HG02981 (cell line): ENCODE results near the gene HAO2.

Source experiments
- ATAC-seq: cut with Tn5 transposase; IDR thresholded peaks from one replicate; pipeline ENCODE4 v1.9.1; 2021; ENCODE audit warnings: mild to moderate bottlenecking, moderate library complexity; ENCODE audit not compliant: unreplicated experiment

The HAO2 gene

GRCh38 chr1:119429687-119430086 is 61.1 kb downstream of the HAO2 start:
- ATAC-seq, result no peak

GRCh38 chr1:119430486-119430885 is 61.9 kb downstream of the HAO2 start:
- ATAC-seq, result no peak

GRCh38 chr1:119431836-119432235 is 63.3 kb downstream of the HAO2 start:
- ATAC-seq, result no peak

DNA sequence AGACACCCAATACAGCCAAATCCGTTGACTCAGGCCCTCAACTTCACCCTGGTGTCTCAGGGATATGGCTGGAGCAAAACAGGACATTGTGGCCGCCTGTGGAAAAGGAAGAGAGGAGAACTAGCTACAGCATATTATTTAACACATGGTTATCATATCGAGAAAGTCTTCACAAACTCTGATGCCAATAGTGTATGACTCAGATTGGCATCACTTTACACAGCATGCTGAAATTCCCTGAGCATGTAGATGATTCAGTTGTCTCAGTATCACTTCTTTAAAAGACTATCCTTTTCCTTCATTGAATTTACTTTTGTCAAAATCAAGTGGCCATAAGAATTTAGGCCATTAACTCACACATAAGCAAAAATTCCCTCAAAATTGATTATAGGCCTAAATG is 66.5 kb downstream of the HAO2 start:
- no peak for ATAC-seq

DNA sequence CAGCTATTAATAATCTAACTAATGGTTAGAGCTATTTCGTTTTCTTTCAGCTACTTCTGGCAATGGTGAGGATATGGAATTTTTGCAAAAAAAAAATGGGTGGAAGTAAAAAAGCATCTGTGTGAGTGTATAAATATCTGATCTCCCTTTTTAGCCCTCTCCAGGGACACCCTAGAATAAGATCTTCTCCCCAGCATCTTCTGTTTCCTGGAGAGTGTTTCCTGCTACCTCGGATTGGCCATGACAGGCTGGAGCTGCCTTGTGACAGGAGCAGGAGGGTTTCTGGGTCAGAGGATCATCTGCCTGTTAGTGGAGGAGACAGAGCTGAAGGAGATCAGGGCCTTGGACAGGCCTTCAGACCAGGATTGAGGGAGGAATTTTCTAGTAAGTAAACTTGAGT is 70.2 kb downstream of the HAO2 start:
- no peak for ATAC-seq

GRCh38 chr1:119440721-119441307 is 72.2 kb downstream of the HAO2 start:
- no peak for ATAC-seq

DNA sequence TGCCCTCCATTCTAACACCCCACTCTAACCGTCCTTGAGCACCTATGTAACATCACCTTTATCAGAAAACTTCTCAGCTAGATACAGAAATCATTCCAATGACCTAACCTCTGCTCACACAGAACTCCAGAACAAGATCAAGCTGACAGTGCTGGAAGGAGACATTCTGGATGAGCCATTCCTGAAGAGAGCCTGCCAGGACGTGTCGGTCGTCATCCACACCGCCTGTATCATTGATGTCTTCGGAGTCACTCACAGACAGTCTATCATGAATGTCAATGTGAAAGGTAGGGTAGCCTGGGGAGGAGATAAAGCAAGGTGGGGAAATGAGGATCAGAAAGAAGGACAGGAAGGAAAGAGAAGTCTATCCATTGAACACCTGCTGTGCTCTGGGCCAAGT is 74.2 kb downstream of the HAO2 start:
- no peak for ATAC-seq
